NCI-H2196 (cell line): ENCODE results near the gene ARMC10.
"Not testable (repeated sequence)": the region's sequence is repeated elsewhere in the genome, so short reads cannot be mapped to it uniquely, and the experiment has no call there.

ENCODE experiments used
- DNase-seq: peaks from one replicate; lab custom pipeline; 2025; ENCODE audit not compliant: unreplicated experiment; lab: John Stamatoyannopoulos, UW

Gene ARMC10

DNA sequence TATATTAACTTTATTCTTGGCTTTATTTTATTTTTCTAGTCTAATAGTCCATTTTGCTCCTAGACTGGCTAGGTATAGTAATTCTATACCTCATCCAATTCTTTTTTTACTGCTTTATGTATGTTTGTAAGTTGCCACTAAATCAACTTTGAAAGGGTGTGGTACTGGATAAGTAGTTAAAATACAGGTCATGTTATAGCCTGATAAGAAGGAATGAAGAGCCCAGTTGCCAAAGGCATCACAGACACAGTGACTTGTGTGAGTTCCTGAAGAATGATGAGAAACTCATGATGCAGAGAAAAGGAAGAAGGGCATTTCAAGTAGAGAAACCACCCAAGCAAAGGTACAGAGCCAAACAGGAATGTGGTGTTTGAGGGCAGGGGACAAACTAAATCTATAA is 46.7 kb downstream of the ARMC10 start:
- no peak for DNase-seq

- no peak for DNase-seq
Observed at GRCh38 chr7:103123529-103123928, 48.6 kb downstream of the ARMC10 start.

- DNase-seq, result no peak
Observed at GRCh38 chr7:103124429-103124979, 49.6 kb downstream of the ARMC10 start.

DNA sequence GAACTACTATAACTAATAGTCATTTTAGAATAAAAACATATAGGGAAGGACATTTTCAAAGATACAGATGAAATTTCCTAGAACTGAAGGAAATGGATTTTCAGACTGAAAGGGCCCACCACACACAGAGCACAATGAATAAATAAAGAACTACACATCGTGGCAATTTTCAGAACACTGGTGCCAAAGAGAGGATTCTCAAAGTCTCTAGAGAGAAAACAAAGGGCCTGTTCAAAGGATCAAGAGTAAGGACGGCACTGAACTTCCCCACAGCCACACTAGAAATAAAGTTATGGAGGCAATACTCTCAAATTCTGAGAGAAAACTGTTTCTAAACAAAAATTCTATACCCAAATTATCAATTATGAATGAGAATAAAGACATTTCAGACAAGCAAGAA is 52.1 kb downstream of the ARMC10 start:
- no peak for DNase-seq

GRCh38 chr7:103129702-103130549 is 55.0 kb downstream of the ARMC10 start:
- DNase-seq, result no peak

GRCh38 chr7:103130901-103131624 is 56.1 kb downstream of the ARMC10 start:
- no peak for DNase-seq

- DNase-seq, result no peak
Observed at GRCh38 chr7:103132995-103133688, 58.2 kb downstream of the ARMC10 start.

- no peak for DNase-seq
Observed at GRCh38 chr7:103134836-103135554, 60.1 kb downstream of the ARMC10 start.

DNA sequence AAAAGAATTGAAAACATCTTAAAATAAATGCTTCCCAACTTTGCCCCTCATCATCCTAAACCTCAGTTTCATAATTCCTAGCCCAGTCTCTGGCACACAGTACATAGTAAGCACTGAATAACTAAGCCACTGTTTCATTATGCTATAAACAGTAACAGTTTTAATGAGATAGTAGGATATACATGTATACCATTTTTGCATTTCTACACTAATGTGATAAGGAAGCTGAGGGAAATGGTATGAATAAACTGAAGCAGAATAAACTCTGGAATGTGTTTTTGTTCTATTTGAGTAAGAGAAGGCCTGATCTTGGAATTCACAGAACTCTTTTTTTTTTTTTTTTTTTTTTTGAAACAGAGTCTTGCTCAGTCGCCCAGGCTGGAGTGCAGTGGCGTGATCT is 65.1 kb downstream of the ARMC10 start:
- DNase-seq, result no peak

GRCh38 chr7:103140685-103141084 is 65.7 kb downstream of the ARMC10 start:
- DNase-seq, result no peak

GRCh38 chr7:103141753-103142404 is 66.9 kb downstream of the ARMC10 start:
- DNase-seq, result no peak

GRCh38 chr7:103142494-103142893 is 67.6 kb downstream of the ARMC10 start:
- no peak for DNase-seq

DNA sequence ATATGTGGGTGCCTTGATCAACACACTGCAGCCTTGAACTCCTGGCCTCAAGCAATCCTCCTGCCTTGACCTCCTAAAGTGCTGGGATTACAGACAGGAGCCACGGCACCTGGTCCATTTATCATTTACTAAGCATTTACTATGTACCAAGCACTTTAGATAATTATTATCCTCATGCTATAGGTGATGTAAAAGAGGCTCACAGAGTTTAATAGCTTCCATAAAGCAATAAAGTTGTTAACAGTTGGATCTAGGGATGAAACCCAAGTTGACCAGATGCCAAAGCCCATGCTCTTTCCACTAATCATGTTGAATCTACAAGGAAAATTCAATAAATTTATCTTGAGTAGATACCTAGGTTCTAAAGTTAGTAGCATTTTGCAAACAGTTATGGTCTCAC is 68.9 kb downstream of the ARMC10 start:
- DNase-seq, result no peak

- DNase-seq, result not testable (repeated sequence)
Observed at GRCh38 chr7:103144754-103145153, 69.8 kb downstream of the ARMC10 start.

- DNase-seq, result no peak
Observed at GRCh38 chr7:103148131-103148993, 73.4 kb downstream of the ARMC10 start.
